Measurements from ENCODE around the gene TMEM59L.

DNA sequence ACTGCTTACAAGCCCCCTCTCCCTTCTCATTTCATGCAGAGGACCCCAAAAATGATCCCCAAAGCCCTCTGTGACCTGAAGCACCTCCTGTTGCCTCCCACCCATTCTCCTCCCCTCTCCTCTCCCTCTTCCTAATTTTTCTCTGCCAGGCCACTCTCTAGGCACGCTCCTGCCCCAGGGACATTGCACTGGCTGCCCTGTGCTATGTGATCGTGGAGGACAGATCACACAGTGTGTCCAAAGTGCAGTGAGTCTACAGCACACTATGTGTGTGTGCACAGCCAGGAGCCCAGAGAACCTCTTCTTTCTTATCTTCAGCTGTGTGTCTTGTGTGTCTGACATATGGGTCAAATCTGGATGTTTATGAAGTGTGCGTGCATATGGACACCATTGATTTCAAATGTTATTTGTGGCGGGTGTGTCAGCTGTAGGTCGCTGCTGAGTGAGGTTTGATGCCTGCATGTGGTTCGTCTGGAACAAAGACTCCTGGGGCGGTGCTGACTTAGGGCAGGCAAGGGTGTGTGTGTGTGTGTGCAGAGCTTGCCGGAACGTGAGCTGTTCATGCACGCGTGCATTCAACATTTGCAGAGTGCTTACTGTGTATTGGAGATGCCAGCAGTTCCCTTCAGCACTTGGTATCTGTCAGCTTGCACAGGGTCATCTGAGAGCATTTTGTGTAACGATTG, 22.1 kb downstream of the TMEM59L start:
- TF ChIP-seq POLR2A (IDR thresholded peaks at IDR 0.05) (no peak), EP300 (IDR thresholded peaks at IDR 0.05) (no peak)
- TF ChIP-seq, protein P1, sequence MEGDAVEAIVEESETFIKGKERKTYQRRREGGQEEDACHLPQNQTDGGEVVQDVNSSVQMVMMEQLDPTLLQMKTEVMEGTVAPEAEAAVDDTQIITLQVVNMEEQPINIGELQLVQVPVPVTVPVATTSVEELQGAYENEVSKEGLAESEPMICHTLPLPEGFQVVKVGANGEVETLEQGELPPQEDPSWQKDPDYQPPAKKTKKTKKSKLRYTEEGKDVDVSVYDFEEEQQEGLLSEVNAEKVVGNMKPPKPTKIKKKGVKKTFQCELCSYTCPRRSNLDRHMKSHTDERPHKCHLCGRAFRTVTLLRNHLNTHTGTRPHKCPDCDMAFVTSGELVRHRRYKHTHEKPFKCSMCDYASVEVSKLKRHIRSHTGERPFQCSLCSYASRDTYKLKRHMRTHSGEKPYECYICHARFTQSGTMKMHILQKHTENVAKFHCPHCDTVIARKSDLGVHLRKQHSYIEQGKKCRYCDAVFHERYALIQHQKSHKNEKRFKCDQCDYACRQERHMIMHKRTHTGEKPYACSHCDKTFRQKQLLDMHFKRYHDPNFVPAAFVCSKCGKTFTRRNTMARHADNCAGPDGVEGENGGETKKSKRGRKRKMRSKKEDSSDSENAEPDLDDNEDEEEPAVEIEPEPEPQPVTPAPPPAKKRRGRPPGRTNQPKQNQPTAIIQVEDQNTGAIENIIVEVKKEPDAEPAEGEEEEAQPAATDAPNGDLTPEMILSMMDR (IDR thresholded peaks at IDR 0.05) = no peak

Data from tibial nerve (tissue), 4 donors.